Testis (tissue), 3 donors: ENCODE data around the gene FERMT1. TPM values are rescaled to one million over a fixed set of nuclear protein-coding genes. Genes with fewer than 3 reads are reported as not detected.

Source experiments
- DNase-seq: peaks from one replicate; pipeline ENCODE4 v3.0.0-alpha.2; 2019
- H3K27ac ChIP-seq, 2 donors: fragments of 200-600 bp; sonication (generic); one replicate each; pipeline ENCODE4 v1.5.1; 2019
- H3K27me3 ChIP-seq: fragments of 200-600 bp; sonication (generic); one replicate; pipeline ENCODE4 v1.5.1; 2019
- H3K36me3 ChIP-seq: fragments of 200-600 bp; sonication (generic); one replicate; pipeline ENCODE4 v1.5.1; 2017; ENCODE audit warnings: low read depth; ENCODE audit errors: missing control alignments
- H3K4me1 ChIP-seq: fragments of 200-600 bp; sonication (generic); one replicate; pipeline ENCODE4 v1.5.1; 2019
- H3K4me3 ChIP-seq, 2 donors: fragments of 200-600 bp; sonication (generic); one replicate each; pipeline ENCODE4 v1.5.1; 2017 to 2019
- H3K9me3 ChIP-seq: fragments of 200-600 bp; sonication (generic); one replicate; pipeline ENCODE4 v1.5.1; 2017
- CTCF ChIP-seq, 3 experiments: fragments of 450-650 bp in 2 of 3; fragments of 200-600 bp in 1 of 3; sonication (generic) in 1 of 3; IDR thresholded peaks; one replicate each; pipeline ENCODE4 v1.5.1; 2016 to 2019; ENCODE audit warnings: antibody characterized with exemption in 3 of 3, mild to moderate bottlenecking in 2 of 3, moderate library complexity in 1 of 3
- POLR2A ChIP-seq: fragments of 450-650 bp; IDR thresholded peaks from one replicate; pipeline ENCODE4 v1.6.1; 2017; ENCODE audit warnings: antibody characterized with exemption, mild to moderate bottlenecking, moderate library complexity
- WGBS, 2 donors: methylation state at CpG; one replicate each; pipeline ENCODE4 v1.1.5; 2018; 5-methylcytosine and 5-hydroxymethylcytosine counted together
- intact Hi-C: fragments of 100-400 bp; cut with DNase I; formaldehyde crosslinking; loops from one replicate; pipeline ENCODE4 v1.15.1; 2023; ENCODE audit warnings: low total_unique reads
- polyA plus RNA-seq: library from polyadenylated mRNA; stranded (reverse); fragments of 350-450 nt; fragmentation: Illumina TruSeq; extraction: RNeasy Lipid Tissue Mini Kit (QIAGEN cat#74804); gene quantifications from one replicate; pipeline ENCODE4 v1.2.3, GENCODE V29; 2014; ENCODE audit warnings: low read depth, low replicate concordance; ENCODE audit not compliant: insufficient read depth
- total RNA-seq, 2 donors: library from RNA; depleted of rRNA; stranded (reverse); fragments of >200 nt; gene quantifications; one replicate each; pipeline ENCODE4 v1.2.3, GENCODE V29; 2016

The FERMT1 gene
- total and polyA plus RNA-seq, 3 donors from 2014 or later = 1.8 to 5.7 (median 2.5) TPM

GRCh38 chr20:6121504-6121903 lies 1.3 kb downstream of the FERMT1 start:
- Histone ChIP-seq H3K9me3 (no peaks in the 10 kb centered on the region), H3K27ac (no peak overlapping the region), H3K4me1 (peaks cover 7% of the 10 kb centered on the region), H3K36me3 (no peaks in the 10 kb centered on the region), H3K4me3 (no peak overlapping the region), H3K27me3 (no peaks in the 10 kb centered on the region)
- 60 to 62% methylated on average over 2 of the region's 2 CpGs for WGBS, 2 donors
- DNase-seq = no peak
- intact Hi-C loops = no loop called here
- TF ChIP-seq POLR2A = no peak
- TF ChIP-seq CTCF (IDR thresholded peaks at IDR 0.05) = no peak

DNA sequence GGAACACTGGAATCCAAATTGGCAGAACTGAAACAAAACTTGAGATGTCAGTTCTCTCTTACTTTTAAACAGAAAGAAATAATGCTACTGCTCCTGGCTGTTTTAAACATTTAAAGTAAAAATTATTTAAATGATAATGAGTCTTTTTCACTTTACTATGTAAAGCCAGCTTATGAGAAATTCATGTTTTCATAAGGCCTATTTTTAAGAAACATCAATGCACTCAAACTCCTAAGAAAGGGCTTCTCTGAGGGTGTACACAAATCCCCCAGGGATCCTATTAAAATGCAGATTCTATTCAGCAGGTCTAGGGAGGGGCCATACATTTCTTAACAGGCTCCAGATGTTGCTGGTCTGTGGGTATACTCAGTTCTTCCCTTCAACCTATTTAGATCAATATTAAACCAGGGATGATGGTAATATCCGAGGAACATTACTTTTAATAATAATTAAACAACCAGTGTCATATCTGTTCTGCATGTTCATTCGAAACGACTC lies 2.3 kb downstream of the FERMT1 start:
- intact Hi-C loops = no loop called here
- Histone ChIP-seq H3K9me3 (no peaks in the 10 kb centered on the region), H3K4me3 (no peak overlapping the region), H3K27ac (no peak overlapping the region), H3K27me3 (no peaks in the 10 kb centered on the region), H3K36me3 (no peaks in the 10 kb centered on the region), H3K4me1 (peaks cover 7% of the 10 kb centered on the region)
- 83 to 86% methylated on average over 3 of the region's 3 CpGs for WGBS, 2 donors
- DNase-seq = no peak
- TF ChIP-seq CTCF (IDR thresholded peaks at IDR 0.05) (no peak), POLR2A (no peak)

DNA sequence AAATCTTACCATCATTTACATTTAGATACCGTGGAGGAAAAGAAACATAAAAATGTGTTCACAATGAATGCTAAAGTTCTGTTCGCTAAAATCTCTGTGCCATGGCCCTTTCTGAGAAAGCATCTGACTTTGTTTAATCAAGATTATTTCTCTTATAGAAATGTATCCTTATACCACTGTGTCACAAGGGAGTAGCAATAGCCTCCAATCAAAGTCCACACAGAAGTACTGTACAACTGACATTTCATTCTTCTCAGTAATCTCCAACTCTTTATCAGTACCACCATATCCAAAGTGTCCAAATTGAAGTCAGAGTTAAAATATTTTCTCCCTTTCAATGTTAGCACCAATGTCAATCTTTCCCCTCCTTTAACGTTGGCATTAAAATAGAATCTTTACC lies 6.1 kb downstream of the FERMT1 start:
- H3K27me3 ChIP-seq = no peaks in the 10 kb centered on the region
- no peak for DNase-seq
- intact Hi-C loops = no loop called here
- H3K36me3 ChIP-seq = no peaks in the 10 kb centered on the region
- peaks cover 1% of the 10 kb centered on the region for H3K4me1 ChIP-seq
- H3K27ac ChIP-seq = no peak overlapping the region
- no peaks in the 10 kb centered on the region for H3K9me3 ChIP-seq
- H3K4me3 ChIP-seq = no peak overlapping the region
- 85 to 89% methylated on average over 3 of the region's 3 CpGs for WGBS, 2 donors
- TF ChIP-seq POLR2A = no peak
- TF ChIP-seq CTCF (IDR thresholded peaks at IDR 0.05) = no peak

DNA sequence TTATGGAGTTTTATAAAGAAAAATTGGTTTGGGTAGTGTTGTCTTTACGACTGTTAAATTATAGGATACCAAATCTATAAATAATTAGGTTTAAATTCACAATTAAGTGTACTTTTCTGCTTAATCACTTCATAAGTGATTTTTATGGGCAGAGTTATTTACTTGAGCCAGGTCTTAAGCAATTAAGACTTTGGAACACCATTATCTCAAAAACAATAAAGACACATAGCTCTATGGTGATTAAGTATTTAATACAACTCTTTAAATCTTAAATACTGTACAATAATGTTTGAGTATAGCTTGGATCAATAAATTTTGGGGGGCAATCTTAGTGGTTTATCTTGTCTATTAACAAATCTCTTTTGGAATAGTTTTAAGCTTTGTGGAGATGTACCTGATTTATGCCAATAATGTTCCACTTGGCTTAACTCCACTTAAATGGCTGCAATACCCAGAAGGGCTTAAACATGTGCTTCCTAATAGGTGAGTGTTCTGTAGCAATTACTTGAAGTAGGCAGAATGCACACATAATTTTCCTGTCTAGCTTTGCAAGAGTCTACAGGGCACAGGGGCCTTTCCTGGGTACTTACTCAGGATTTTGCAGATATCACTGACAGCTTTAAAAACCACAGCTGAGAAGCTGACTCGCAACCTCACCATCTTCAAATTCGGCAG lies 7.5 kb downstream of the FERMT1 start:
- no peak for DNase-seq
- no peaks in the 10 kb centered on the region for H3K9me3 ChIP-seq
- no peak overlapping the region for H3K27ac ChIP-seq
- no peak for TF ChIP-seq CTCF (IDR thresholded peaks at IDR 0.05)
- TF ChIP-seq POLR2A = no peak
- H3K4me3 ChIP-seq = no peak overlapping the region
- H3K36me3 ChIP-seq = no peaks in the 10 kb centered on the region
- WGBS, 2 donors = 96 to 97% methylated on average over 3 of the region's 3 CpGs
- H3K4me1 ChIP-seq = no peaks in the 10 kb centered on the region
- no peaks in the 10 kb centered on the region for H3K27me3 ChIP-seq
- intact Hi-C loops = no loop called here

DNA sequence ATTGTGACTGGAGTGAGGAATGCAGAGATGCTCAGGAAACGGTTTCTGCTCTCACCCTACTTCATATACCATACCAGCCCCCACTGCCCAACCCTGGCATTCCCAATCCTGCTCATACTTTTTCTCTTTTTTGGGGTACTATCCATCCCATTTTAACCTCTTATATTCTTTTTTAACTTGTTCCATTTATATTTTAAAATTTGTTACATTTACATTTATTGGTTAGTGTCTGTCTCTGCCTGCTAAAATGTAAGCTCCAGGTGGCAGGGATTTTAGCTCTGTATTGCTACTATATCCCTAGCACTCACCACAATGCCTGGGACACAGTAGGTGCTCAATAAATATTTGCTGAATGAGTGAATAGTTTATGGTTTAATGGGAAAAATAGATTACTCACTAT lies 8.1 kb downstream of the FERMT1 start:
- WGBS, 2 donors = 84 to 95% methylated on average over 1 of the region's 1 CpG
- Histone ChIP-seq H3K9me3 (no peaks in the 10 kb centered on the region), H3K36me3 (no peaks in the 10 kb centered on the region), H3K27me3 (no peaks in the 10 kb centered on the region), H3K4me1 (no peaks in the 10 kb centered on the region), H3K27ac (no peak overlapping the region), H3K4me3 (no peak overlapping the region)
- TF ChIP-seq CTCF (IDR thresholded peaks at IDR 0.05) (no peak), POLR2A (no peak)
- no peak for DNase-seq
- intact Hi-C loops = no loop called here
